GM23248 (cell line): ENCODE results near the gene PLCB1.

Experiments used
- EZH2 ChIP-seq: fragments of 200-600 bp; sonication (generic); IDR thresholded peaks from 2 replicates; pipeline ENCODE4 v1.6.1; 2018; ENCODE audit warnings: antibody characterized with exemption, mild to moderate bottlenecking; ENCODE audit not compliant: insufficient read depth, poor library complexity, severe bottlenecking
- EZH2phosphoT487 ChIP-seq: fragments of 200-600 bp; sonication (generic); IDR thresholded peaks from 2 replicates; pipeline ENCODE4 v1.6.1; 2018; ENCODE audit warnings: antibody characterized with exemption, moderate library complexity, mild to moderate bottlenecking, low read depth; ENCODE audit not compliant: insufficient read depth

DNA sequence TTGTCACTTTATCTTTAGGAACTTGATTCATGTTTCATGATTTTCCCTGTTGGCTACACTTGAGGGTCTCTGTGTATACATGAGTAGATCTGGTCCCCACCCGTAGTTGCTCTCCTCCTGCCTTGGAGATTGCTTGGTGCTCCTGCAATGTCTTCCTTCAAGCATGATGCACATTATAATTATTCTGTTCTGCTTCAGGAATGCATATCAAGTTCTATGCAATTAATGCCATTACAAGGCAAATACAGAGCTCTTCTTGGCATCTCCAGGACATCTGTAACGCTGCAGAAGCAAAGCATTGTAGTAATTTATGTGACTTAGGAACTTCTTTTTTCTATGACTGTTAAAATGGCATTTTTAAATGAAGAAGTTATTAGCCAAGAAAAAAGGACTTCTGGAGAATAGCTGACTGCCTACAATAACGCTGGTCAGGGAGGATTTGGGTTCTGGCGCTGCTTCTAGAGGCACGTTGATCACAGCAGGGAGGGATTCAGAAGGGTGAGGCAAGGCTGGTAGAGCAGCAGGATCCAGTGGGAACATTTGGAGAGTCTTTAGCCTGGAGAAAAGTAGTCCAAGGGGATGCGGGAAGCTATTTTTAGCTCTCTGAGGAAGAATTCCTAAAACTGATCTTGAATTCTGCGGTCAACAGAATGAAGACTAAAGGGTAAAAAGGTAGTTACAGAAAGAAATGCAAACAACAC is 203.6 kb downstream of the PLCB1 start:
- TF ChIP-seq EZH2phosphoT487 (no peak), EZH2 (no peak)
